ENCODE results near the gene CHAD. TPM values are rescaled to one million over a fixed set of nuclear protein-coding genes. Genes with fewer than 3 reads are reported as not detected.

Gene CHAD
- total RNA-seq, 2 experiments from 2014 or later: not detected

- no peak for TF ChIP-seq CTCF (IDR thresholded peaks at IDR 0.05)
- DNase-seq: no peak
- H3K9me3 Mint-ChIP-seq: no peaks in the 10 kb centered on the region
- Histone ChIP-seq H3K4me3 (ENCODE audit: low read length) (peak overlapping the region; percentile 79), H3K27ac (ENCODE audit: low read depth in 1 of 2, low read length in 2 of 2) (peak overlapping the region; percentile 51 to 63), H3K27me3 (ENCODE audit: control insufficient read depth in 1 of 2, insufficient read depth in 2 of 2, low read length in 2 of 2) (no peaks in the 10 kb centered on the region), H3K36me3 (ENCODE audit: insufficient read depth, low read length) (no peaks in the 10 kb centered on the region), H3K9me3 (ENCODE audit: control insufficient read depth in 1 of 2, insufficient read depth in 1 of 2, low read length in 2 of 2) (no peaks in the 10 kb centered on the region), H3K4me1 (ENCODE audit: insufficient read depth, low read length) (peaks cover 32% of the 10 kb centered on the region)
- H3K36me3 Mint-ChIP-seq (ENCODE audit: low read depth): peaks cover 4% of the 10 kb centered on the region
- peak overlapping the region; percentile 62 for H3K27ac Mint-ChIP-seq
- intact Hi-C loops (cut with DNase I, micrococcal nuclease): loop anchor here in 1 of 2 experiments (2.0 kb wide), 1 partner anchor 52 kb away; the partner anchor contains the start of gene RSAD1
- peak overlapping the region; percentile 82 for H3K4me3 Mint-ChIP-seq
- ChIA-PET CTCF (interaction anchor here (2.0 kb wide), 1 partner anchor 29 kb away, joined by 14 read pairs; the partner anchor contains the start of gene LRRC59), POLR2A (interaction anchor here (1.3 to 3.0 kb wide), 4 partner anchors 29 to 80 kb away, joined by 3 to 21 read pairs (median 5); partner anchors contain the start of genes LRRC59, RSAD1 and XYLT2)
- H3K27me3 Mint-ChIP-seq: no peaks in the 10 kb centered on the region
- no peak for ATAC-seq (ENCODE audit: poor library complexity)
- peaks cover 39% of the 10 kb centered on the region for H3K4me1 Mint-ChIP-seq (ENCODE audit: low read depth)
Observed at GRCh38 chr17:50426472-50426782, 42.3 kb downstream of the CHAD start.

- no peak for TF ChIP-seq CTCF (IDR thresholded peaks at IDR 0.05)
- intact Hi-C loops (cut with DNase I, micrococcal nuclease): loop anchor here in 1 of 2 experiments (2.0 kb wide), 2 partner anchors 27 to 53 kb away; partner anchors contain the start of gene RSAD1
- Mint-ChIP-seq H3K27ac (peak within 1 kb of the TSS; percentile 70), H3K36me3 (ENCODE audit: low read depth) (peaks cover 5% of the 10 kb centered on the region), H3K4me1 (ENCODE audit: low read depth) (peaks cover 45% of the 10 kb centered on the region), H3K9me3 (no peaks in the 10 kb centered on the region), H3K27me3 (no peaks in the 10 kb centered on the region), H3K4me3 (peak within 1 kb of the TSS; percentile 87)
- ChIA-PET CTCF (interaction anchor here (0.9 to 2.0 kb wide), 3 partner anchors 9 to 29 kb away, joined by 3 to 14 read pairs (median 5); partner anchors contain the start of gene LRRC59), POLR2A (interaction anchor here (1.3 to 3.0 kb wide), 4 partner anchors 29 to 80 kb away, joined by 3 to 21 read pairs (median 5); partner anchors contain the start of genes LRRC59, RSAD1 and XYLT2)
- Histone ChIP-seq H3K9me3 (ENCODE audit: control insufficient read depth in 1 of 2, insufficient read depth in 1 of 2, low read length in 2 of 2) (no peaks in the 10 kb centered on the region), H3K27me3 (ENCODE audit: control insufficient read depth in 1 of 2, insufficient read depth in 2 of 2, low read length in 2 of 2) (no peaks in the 10 kb centered on the region), H3K27ac (ENCODE audit: low read depth in 1 of 2, low read length in 2 of 2) (peak within 1 kb of the TSS; percentile 51 to 63), H3K4me1 (ENCODE audit: insufficient read depth, low read length) (peaks cover 36% of the 10 kb centered on the region), H3K36me3 (ENCODE audit: insufficient read depth, low read length) (no peaks in the 10 kb centered on the region), H3K4me3 (ENCODE audit: low read length) (peak within 1 kb of the TSS; percentile 79)
- peak; percentile 88 for ATAC-seq (ENCODE audit: poor library complexity)
- DNase-seq: peak; percentile 43 to 82 (median 65)
Observed at GRCh38 chr17:50425682-50426471, 42.8 kb downstream of the CHAD start, which contains the start of gene ACSF2. Gene ACSF2, plus strand, starts transcription at chr17:50426218. Its CDS starts 44 bp downstream, at chr17:50426262.

- DNase-seq: peak in 1 of 14 experiments; percentile 15
- Mint-ChIP-seq H3K9me3 (no peaks in the 10 kb centered on the region), H3K36me3 (ENCODE audit: low read depth) (peaks cover 5% of the 10 kb centered on the region), H3K4me1 (ENCODE audit: low read depth) (peaks cover 45% of the 10 kb centered on the region), H3K27me3 (no peaks in the 10 kb centered on the region), H3K4me3 (peak overlapping the region; percentile 87), H3K27ac (peak overlapping the region; percentile 70)
- Histone ChIP-seq H3K27me3 (ENCODE audit: control insufficient read depth in 1 of 2, insufficient read depth in 2 of 2, low read length in 2 of 2) (no peaks in the 10 kb centered on the region), H3K36me3 (ENCODE audit: insufficient read depth, low read length) (no peaks in the 10 kb centered on the region), H3K4me3 (ENCODE audit: low read length) (peak overlapping the region; percentile 79), H3K27ac (ENCODE audit: low read depth in 1 of 2, low read length in 2 of 2) (no peak overlapping the region), H3K9me3 (ENCODE audit: control insufficient read depth in 1 of 2, insufficient read depth in 1 of 2, low read length in 2 of 2) (no peaks in the 10 kb centered on the region), H3K4me1 (ENCODE audit: insufficient read depth, low read length) (peaks cover 42% of the 10 kb centered on the region)
- no peak for TF ChIP-seq CTCF (IDR thresholded peaks at IDR 0.05)
- POLR2A ChIA-PET: interaction anchor here (1.7 to 3.0 kb wide), 2 partner anchors 28 to 79 kb away, joined by 5 to 21 read pairs; partner anchors contain the start of genes LRRC59 and XYLT2
- ATAC-seq (ENCODE audit: poor library complexity): no peak
- intact Hi-C loops (cut with DNase I, micrococcal nuclease): loop anchor here in 1 of 2 experiments (2.0 to 5.0 kb wide), 2 partner anchors 26 to 132 kb away; no protein-coding TSS in a partner anchor
- CTCF ChIA-PET: interaction anchor here (0.9 to 1.4 kb wide), 2 partner anchors 8 to 28 kb away, joined by 3 to 5 read pairs; partner anchors contain the start of gene LRRC59
Observed at GRCh38 chr17:50424996-50425681, 43.5 kb downstream of the CHAD start.

Data from CD4-positive, alpha-beta T cell (primary cell).